ENCODE measurements around the gene SH3BP1. TPM values are rescaled to one million over a fixed set of nuclear protein-coding genes. Genes with fewer than 3 reads are reported as not detected.
A peak's percentile ranks its signal among the peaks of the same experiment; 100 is the strongest.

SH3BP1 gene
- total and polyA plus RNA-seq, 2 donors from 2014 or later, result 2.2 to 12.8 TPM

GRCh38 chr22:37594237-37594636 is 45.2 kb upstream of the SH3BP1 start:
- intact Hi-C loops (cut with DNase I), result loop anchor here (5.0 kb wide), 1 partner anchor 52 kb away; no protein-coding TSS in a partner anchor
- Histone ChIP-seq H3K27me3 (ENCODE audit: control insufficient read depth, insufficient read depth, low read length) (no peaks in the 10 kb centered on the region), H3K4me1 (ENCODE audit: control insufficient read depth in 2 of 3, insufficient read depth in 2 of 3, low read depth in 1 of 3, low read length in 3 of 3) (peaks cover 0 to 6% (median 0%) of the 10 kb centered on the region in 3 donors), H3K9ac (ENCODE audit: low read length in 3 of 3) (no peak overlapping the region), H3K4me3 (ENCODE audit: low read length in 3 of 3) (no peak overlapping the region), H3K27ac (ENCODE audit: low read depth in 2 of 2, low read length in 2 of 2) (no peak overlapping the region), H3K36me3 (ENCODE audit: control insufficient read depth in 2 of 3, insufficient read depth in 3 of 3, low read length in 3 of 3) (no peaks in the 10 kb centered on the region), H3K9me3 (ENCODE audit: control insufficient read depth in 2 of 3, insufficient read depth in 1 of 3, low read length in 3 of 3) (no peaks in the 10 kb centered on the region)
- TF ChIP-seq, protein P1, sequence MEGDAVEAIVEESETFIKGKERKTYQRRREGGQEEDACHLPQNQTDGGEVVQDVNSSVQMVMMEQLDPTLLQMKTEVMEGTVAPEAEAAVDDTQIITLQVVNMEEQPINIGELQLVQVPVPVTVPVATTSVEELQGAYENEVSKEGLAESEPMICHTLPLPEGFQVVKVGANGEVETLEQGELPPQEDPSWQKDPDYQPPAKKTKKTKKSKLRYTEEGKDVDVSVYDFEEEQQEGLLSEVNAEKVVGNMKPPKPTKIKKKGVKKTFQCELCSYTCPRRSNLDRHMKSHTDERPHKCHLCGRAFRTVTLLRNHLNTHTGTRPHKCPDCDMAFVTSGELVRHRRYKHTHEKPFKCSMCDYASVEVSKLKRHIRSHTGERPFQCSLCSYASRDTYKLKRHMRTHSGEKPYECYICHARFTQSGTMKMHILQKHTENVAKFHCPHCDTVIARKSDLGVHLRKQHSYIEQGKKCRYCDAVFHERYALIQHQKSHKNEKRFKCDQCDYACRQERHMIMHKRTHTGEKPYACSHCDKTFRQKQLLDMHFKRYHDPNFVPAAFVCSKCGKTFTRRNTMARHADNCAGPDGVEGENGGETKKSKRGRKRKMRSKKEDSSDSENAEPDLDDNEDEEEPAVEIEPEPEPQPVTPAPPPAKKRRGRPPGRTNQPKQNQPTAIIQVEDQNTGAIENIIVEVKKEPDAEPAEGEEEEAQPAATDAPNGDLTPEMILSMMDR (IDR thresholded peaks at IDR 0.05; ENCODE audit: borderline replicate concordance, extremely low read depth, insufficient read depth), result no peak
- FAIRE-seq (no peak), DNase-seq (no peak)

DNA sequence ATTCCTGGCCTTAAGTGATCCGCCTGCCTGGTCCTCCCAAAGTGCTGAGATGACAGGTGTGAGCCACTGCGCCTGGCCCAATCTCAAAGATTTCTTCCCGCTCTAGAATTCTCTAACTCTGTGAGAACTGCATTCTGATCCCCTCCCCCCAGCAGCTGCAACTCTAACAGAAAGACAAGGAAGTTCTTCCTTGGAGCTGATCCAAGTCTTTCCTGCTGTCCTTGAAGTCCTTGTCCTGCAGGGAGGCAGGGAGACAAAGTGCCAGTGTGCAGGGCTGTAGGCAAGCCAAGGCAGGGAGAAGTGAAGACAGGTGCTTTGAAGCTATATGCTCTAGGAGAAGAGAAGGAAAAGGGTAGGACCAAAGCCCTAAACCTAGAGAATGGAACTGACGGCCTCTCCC is 40.3 kb upstream of the SH3BP1 start:
- Histone ChIP-seq H3K27me3 (ENCODE audit: control insufficient read depth, insufficient read depth, low read length) (no peaks in the 10 kb centered on the region), H3K4me1 (ENCODE audit: control insufficient read depth in 2 of 3, insufficient read depth in 2 of 3, low read depth in 1 of 3, low read length in 3 of 3) (no peaks in the 10 kb centered on the region), H3K9me3 (ENCODE audit: control insufficient read depth in 2 of 3, insufficient read depth in 1 of 3, low read length in 3 of 3) (no peaks in the 10 kb centered on the region), H3K36me3 (ENCODE audit: control insufficient read depth in 2 of 3, insufficient read depth in 3 of 3, low read length in 3 of 3) (no peaks in the 10 kb centered on the region), H3K9ac (ENCODE audit: low read length in 3 of 3) (no peak overlapping the region), H3K4me3 (ENCODE audit: low read length in 3 of 3) (no peak overlapping the region), H3K27ac (ENCODE audit: low read depth in 2 of 2, low read length in 2 of 2) (no peak overlapping the region)
- peak in 1 of 5 donors; percentile 37 for DNase-seq
- TF ChIP-seq, protein P1 (IDR thresholded peaks at IDR 0.05; ENCODE audit: borderline replicate concordance, extremely low read depth, insufficient read depth), result no peak
- intact Hi-C loops (cut with DNase I), result no loop called here
- no peak for FAIRE-seq

DNA sequence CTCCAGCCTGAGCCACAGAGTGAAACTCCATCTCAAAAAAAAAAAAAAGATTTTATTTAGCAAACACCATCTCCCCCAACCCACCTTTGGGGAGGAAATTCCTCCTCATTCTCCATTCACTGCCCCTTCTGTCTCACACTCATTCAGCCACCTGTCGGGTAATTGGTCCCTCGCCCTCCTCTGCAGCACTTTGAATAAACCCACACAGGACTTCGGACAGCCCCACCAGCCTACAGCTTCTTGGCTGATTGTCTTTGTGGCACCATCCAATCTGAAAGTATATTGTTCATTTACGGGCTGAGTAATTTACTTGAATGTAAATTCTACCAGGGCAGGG is 38.3 kb upstream of the SH3BP1 start:
- no peaks in the 10 kb centered on the region for H3K9me3 ChIP-seq (ENCODE audit: control insufficient read depth in 2 of 3, insufficient read depth in 1 of 3, low read length in 3 of 3)
- no peaks in the 10 kb centered on the region for H3K36me3 ChIP-seq (ENCODE audit: control insufficient read depth in 2 of 3, insufficient read depth in 3 of 3, low read length in 3 of 3)
- no peaks in the 10 kb centered on the region for H3K27me3 ChIP-seq (ENCODE audit: control insufficient read depth, insufficient read depth, low read length)
- TF ChIP-seq, protein P1 (IDR thresholded peaks at IDR 0.05; ENCODE audit: borderline replicate concordance, extremely low read depth, insufficient read depth), result no peak
- H3K4me3 ChIP-seq (ENCODE audit: low read length in 3 of 3), result no peak overlapping the region
- DNase-seq (no peak), FAIRE-seq (no peak)
- H3K27ac ChIP-seq (ENCODE audit: low read depth in 2 of 2, low read length in 2 of 2), result no peak overlapping the region
- intact Hi-C loops (cut with DNase I), result no loop called here
- no peak overlapping the region for H3K9ac ChIP-seq (ENCODE audit: low read length in 3 of 3)
- no peaks in the 10 kb centered on the region for H3K4me1 ChIP-seq (ENCODE audit: control insufficient read depth in 2 of 3, insufficient read depth in 2 of 3, low read depth in 1 of 3, low read length in 3 of 3)
